AG10803 (cell line): ENCODE results near the gene NPNT.

Experiments
- DNase-seq: peaks from one replicate; pipeline ENCODE4 v3.0.0; 2010; ENCODE audit warnings: low read depth
- H3K4me3 ChIP-seq: 2 replicates; pipeline ENCODE4 v1.5.1; 2011; ENCODE audit warnings: mild to moderate bottlenecking, low read length, control low read depth
- TF ChIP-seq, protein P1 (sequence below): conservative IDR thresholded peaks from 2 replicates; pipeline ENCODE4 v1.5.1; 2011; ENCODE audit warnings: mild to moderate bottlenecking, low read length, control low read depth, inconsistent platforms

Gene NPNT

DNA sequence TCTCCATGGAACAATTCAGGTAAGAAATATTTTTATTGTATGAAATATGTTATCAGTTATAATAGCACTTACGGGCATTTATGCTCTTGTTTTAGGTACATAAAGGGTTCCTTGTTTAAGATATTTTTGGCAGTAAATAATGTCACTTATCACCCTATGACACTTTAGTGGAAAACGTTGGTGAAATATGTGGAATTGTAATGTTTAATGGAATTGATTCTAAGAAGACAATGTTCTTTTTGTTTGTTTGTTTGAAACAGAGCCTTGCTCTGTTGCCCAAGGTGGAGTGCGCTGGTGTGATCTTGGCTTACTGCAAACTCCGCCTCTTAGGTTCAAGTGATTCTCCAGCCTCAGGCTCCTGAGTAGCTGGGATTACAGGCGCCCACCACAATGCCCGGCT is 17.4 kb downstream of the NPNT start:
- H3K4me3 ChIP-seq = no peak overlapping the region
- no peak for DNase-seq
- TF ChIP-seq, protein P1, sequence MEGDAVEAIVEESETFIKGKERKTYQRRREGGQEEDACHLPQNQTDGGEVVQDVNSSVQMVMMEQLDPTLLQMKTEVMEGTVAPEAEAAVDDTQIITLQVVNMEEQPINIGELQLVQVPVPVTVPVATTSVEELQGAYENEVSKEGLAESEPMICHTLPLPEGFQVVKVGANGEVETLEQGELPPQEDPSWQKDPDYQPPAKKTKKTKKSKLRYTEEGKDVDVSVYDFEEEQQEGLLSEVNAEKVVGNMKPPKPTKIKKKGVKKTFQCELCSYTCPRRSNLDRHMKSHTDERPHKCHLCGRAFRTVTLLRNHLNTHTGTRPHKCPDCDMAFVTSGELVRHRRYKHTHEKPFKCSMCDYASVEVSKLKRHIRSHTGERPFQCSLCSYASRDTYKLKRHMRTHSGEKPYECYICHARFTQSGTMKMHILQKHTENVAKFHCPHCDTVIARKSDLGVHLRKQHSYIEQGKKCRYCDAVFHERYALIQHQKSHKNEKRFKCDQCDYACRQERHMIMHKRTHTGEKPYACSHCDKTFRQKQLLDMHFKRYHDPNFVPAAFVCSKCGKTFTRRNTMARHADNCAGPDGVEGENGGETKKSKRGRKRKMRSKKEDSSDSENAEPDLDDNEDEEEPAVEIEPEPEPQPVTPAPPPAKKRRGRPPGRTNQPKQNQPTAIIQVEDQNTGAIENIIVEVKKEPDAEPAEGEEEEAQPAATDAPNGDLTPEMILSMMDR = no peak

DNA sequence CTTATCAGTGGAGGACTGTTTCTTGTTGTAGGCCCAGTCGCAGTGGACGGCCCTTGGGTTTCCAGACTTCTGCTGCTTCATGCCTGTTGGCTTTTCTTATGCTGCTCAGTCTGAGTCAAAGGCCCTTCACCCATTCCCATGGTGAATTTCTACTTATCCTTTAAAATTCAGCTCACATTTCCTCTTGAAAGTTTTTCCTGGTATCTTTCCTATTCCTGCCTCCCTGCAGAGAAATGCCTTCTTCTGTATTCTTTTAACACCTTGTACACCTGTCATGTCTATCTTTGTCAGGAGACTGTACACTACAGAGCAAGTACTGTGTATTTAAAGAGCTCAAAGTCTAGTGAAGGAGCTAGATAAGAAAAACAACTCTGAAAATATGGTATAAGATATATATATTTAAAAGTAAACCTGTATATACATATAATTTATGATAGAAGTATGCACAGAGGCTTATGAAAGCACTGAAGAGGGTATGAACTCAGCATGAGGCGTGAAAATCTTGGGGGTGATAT is 22.0 kb downstream of the NPNT start:
- TF ChIP-seq, protein P1 = no peak
- H3K4me3 ChIP-seq = no peak overlapping the region
- no peak for DNase-seq

DNA sequence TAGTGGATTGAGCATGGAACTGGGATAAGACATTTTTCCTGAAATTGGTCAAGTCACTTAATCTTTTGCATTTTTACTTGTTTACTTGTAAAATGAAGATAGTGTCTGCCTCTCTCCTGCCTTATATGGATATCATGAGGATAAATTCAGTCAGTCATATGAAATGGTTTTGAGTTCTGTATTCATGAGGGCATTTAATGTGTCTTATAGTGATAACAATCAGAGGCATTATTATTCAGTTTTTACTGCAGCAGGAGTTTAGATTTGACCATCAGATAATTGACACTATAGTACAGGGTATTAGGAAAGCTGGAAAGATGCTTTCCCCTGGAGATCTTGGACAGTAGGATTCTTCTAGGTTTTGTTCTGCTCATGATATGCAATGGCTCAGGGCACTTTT is 26.0 kb downstream of the NPNT start:
- DNase-seq = no peak
- no peak overlapping the region for H3K4me3 ChIP-seq
- TF ChIP-seq, protein P1 = no peak

DNA sequence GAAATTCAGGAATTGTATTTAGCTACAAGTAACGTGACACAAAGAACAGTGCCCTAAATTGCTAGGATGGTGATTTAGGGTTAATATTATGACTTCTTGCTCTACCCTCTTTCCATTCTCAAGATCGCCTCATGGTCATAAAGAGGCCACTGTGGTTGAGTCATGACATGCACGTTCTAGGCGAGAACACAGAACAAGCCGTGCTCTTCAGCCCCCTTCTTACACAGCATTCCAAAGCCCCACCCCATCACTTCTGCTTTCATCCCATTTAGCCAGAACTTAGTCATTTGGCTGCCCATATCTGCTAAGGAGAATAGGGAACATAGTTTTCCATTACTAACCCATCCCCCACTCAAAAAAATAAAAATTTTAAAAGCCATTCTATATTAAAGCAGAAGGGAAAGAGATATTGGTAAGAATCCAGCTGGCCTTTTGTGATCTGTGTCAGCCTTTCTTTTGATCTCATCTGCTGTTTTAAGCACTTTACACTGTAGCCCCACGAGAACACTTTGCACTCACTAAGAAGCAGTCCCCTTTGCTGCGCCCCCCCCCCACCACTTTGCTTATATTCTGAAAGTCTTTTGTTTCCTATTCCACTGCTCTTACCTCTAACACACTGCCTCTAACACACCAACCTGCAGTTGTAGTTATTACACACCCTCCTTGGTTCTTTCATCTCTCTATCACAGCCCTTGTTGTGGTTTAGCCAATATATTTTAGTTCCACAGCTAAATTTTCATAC is 28.4 kb downstream of the NPNT start:
- DNase-seq = no peak
- TF ChIP-seq, protein P1 = no peak
- H3K4me3 ChIP-seq = no peak overlapping the region

DNA sequence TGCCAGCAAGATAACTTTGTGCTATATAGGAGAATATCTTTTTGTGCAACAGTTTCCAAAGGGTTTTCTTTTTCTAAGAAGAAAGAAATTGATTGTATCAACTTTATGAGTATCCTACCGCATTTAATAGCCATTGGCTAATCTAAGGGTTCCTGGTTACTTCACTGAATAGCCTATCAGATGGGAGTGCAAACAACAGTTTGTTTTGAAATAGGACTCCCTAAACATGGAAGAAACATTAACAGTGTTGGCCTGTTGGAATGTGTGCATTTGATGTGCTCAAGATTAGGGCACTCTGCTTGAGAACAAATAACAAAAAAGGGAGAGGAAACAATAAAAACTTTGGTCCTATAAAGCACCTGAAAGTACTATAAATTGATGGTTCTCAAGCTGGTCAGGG is 29.1 kb downstream of the NPNT start:
- TF ChIP-seq, protein P1 = no peak
- no peak for DNase-seq
- no peak overlapping the region for H3K4me3 ChIP-seq

DNA sequence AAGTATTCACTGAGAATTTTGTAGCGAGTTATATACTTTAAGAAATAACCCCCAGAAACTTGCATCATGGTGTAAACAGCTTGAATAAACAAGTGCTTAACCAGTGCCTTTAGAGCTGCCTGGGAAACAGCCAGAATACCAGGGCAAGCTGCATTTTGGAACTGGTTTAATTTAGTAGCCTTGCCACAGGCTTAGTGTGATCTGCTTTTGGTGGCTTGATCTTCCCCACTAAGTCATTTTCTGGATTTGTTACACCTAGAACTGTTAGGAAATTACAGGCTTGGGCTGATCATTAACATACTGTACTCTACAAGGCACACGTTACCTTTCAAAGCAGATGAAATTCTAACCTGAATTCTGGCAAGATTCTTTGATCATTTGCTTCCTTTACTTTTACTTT is 35.4 kb downstream of the NPNT start:
- no peak for DNase-seq
- TF ChIP-seq, protein P1 = no peak
- no peak overlapping the region for H3K4me3 ChIP-seq

DNA sequence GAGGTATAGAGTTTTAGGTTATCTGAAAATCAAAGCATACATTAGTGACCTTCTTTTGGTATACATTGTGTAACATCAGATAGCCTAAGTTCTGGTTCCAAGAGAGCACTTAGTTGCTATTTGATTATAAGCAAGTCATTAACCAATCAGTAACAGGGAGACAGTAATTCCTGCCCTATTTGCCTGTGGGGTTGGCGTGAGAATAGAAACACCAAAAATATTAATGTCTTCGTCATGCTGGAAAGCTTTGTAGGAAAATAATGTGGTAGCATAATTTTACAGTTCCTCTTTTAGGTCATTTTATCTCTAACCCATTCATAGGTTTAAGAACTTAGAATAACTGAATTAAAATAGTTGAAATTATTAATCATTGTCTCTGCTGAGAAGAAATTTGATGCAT is 37.8 kb downstream of the NPNT start:
- H3K4me3 ChIP-seq = no peak overlapping the region
- no peak for DNase-seq
- TF ChIP-seq, protein P1 = no peak
